ENCODE measurements around the gene STK39. TPM values are rescaled to one million over a fixed set of nuclear protein-coding genes. Genes with fewer than 3 reads are reported as not detected.

The STK39 gene
- polyA plus RNA-seq (2013, experiment 1 of 2), result 20.4 TPM
- polyA plus RNA-seq (2013, experiment 2 of 2), result 21.2 TPM

DNA sequence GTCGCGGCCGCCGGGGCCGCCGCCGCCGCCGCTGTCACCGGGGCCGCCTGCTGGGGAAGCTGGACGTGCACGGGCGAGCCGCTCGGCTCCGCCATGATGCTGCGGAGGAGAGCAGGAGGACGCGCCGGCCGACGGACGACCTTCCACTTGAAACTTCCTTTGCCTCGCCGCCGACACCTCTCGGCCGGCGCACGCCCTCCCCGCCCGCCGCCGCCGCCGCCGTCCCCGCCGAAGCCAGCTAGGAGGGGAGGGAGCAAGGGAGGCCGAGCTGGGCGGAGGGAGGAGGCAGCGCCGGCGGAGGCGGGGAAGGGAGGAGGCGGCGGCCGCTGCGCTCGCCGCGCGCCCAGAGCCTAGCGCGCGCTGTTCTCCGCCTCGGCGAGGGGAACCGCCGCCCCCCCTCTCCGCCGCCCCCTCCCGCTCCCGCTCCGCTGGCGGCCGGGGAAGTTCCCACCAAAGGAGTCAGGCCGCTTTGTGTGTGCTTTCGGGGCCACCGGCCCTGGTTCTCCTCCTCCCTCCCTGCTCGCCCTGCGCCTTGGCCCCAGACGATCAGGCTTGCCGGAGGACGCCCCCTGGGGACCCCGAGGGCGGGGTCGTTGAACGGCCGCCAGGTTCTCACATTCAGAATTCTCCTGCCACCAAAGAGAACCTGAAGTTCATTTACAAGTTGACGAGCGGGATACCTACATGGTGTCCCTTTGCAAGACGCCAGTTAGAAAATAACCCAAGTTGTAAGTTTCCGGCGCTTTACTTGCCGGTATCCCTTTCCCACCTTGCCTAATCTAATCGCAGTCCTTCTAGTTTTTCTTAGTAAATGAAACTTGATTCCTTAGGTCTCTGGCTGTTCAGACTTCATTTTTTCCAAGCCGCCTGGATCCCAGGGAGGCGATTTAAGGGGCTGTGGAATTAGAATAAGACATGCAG lies at the start of gene STK39:
Gene STK39 (minus strand): TSS at position 255 of the 921 bp plus-strand sequence. CDS start 160 bp downstream, at position 95.
- H4K8ac ChIP-seq (ENCODE audit: low read depth, low read length), result peak within 1 kb of the TSS; percentile 68

GRCh38 chr2:168295051-168295450 lies 47.7 kb upstream of the STK39 start:
- no peak overlapping the region for H4K5ac ChIP-seq (ENCODE audit: low read length)
- no peaks in the 10 kb centered on the region for H3K79me2 ChIP-seq (ENCODE audit: control insufficient read depth, insufficient read depth, low read length)
- no peaks in the 10 kb centered on the region for H3K27me3 ChIP-seq (ENCODE audit: insufficient read depth, low read length, poor library complexity)
- no peak overlapping the region for H3K4me3 ChIP-seq (ENCODE audit: low read length)
- no peaks in the 10 kb centered on the region for H3K4me1 ChIP-seq (ENCODE audit: control insufficient read depth, low read depth, low read length)
- H3K79me1 ChIP-seq (ENCODE audit: low read length), result no peaks in the 10 kb centered on the region
- H2BK15ac ChIP-seq (replicated peaks; ENCODE audit: low read depth), result no peak overlapping the region
- no peak overlapping the region for H3K56ac ChIP-seq (ENCODE audit: low read length)
- H2AK5ac ChIP-seq (ENCODE audit: low read length), result no peak overlapping the region
- H3K18ac ChIP-seq (ENCODE audit: low read length), result no peak overlapping the region
- no peak overlapping the region for H3K27ac ChIP-seq (ENCODE audit: low read depth, low read length)
- no peak overlapping the region for H3K9ac ChIP-seq (ENCODE audit: low read length)
- no peak overlapping the region for H2BK120ac ChIP-seq (ENCODE audit: low read depth, low read length)
- H3K36me3 ChIP-seq (ENCODE audit: control insufficient read depth, insufficient read depth, low read length), result no peaks in the 10 kb centered on the region
- DNase-seq, result no peak
- H3K23ac ChIP-seq (ENCODE audit: low read length), result no peak overlapping the region
- no peak overlapping the region for H4K8ac ChIP-seq (ENCODE audit: low read depth, low read length)
- H2BK5ac ChIP-seq (ENCODE audit: low read length), result no peak overlapping the region
- H3K4ac ChIP-seq (ENCODE audit: low read depth, low read length), result no peak overlapping the region
- no peak overlapping the region for H3K4me2 ChIP-seq (ENCODE audit: low read length)

More for the DNA sequence above, at the start of gene STK39:
- Histone ChIP-seq H2BK5ac (ENCODE audit: low read length) (peak within 1 kb of the TSS; percentile 62), H2AK5ac (ENCODE audit: low read length) (no peak within 1 kb of the TSS), H3K4me3 (ENCODE audit: low read length) (peak within 1 kb of the TSS; percentile 40), H3K36me3 (ENCODE audit: control insufficient read depth, insufficient read depth, low read length) (no peaks in the 10 kb centered on the region), H3K27ac (ENCODE audit: low read depth, low read length) (peak within 1 kb of the TSS; percentile 97), H3K9ac (ENCODE audit: low read length) (peak within 1 kb of the TSS; percentile 75), H2BK120ac (ENCODE audit: low read depth, low read length) (peak within 1 kb of the TSS; percentile 83), H3K4me2 (ENCODE audit: low read length) (peak within 1 kb of the TSS; percentile 44), H3K56ac (ENCODE audit: low read length) (peak within 1 kb of the TSS; percentile 88), H3K27me3 (ENCODE audit: insufficient read depth, low read length, poor library complexity) (peaks cover 2% of the 10 kb centered on the region), H3K23ac (ENCODE audit: low read length) (no peak within 1 kb of the TSS), H3K4ac (ENCODE audit: low read depth, low read length) (peak within 1 kb of the TSS; percentile 84), H3K79me2 (ENCODE audit: control insufficient read depth, insufficient read depth, low read length) (peaks cover 2% of the 10 kb centered on the region), H2BK15ac (replicated peaks; ENCODE audit: low read depth) (no peak within 1 kb of the TSS), H3K4me1 (ENCODE audit: control insufficient read depth, low read depth, low read length) (peaks cover 2% of the 10 kb centered on the region), H4K5ac (ENCODE audit: low read length) (peak within 1 kb of the TSS; percentile 25), H3K18ac (ENCODE audit: low read length) (peak within 1 kb of the TSS; percentile 82), H3K79me1 (ENCODE audit: low read length) (peaks cover 4% of the 10 kb centered on the region)
- DNase-seq, result peak; percentile 91
- no CpG with 5 or more reads among the region's 91 CpGs for WGBS (ENCODE audit: extremely low coverage, insufficient coverage, low lambda C conversion rate)

DNA sequence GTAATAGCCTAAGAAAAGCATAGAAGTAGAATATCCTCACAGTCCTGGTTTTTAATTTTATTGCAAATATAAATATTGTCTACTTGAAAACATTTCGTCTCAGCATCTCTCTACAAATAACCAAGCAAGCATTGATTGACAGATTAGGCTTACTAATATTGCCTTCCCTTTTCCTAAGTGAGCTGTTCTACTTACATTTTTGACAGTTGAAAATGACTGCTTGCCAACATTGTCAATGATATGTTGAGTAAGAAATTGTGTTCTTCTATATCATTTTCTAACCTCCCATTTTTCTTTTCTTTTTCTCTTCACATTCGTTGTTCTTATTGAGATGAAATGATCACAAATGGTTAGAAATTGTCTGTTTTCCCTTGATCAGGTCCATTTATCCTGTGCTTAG lies 47.0 kb upstream of the STK39 start:
- Histone ChIP-seq H4K8ac (ENCODE audit: low read depth, low read length) (no peak overlapping the region), H3K18ac (ENCODE audit: low read length) (no peak overlapping the region), H4K5ac (ENCODE audit: low read length) (no peak overlapping the region), H3K36me3 (ENCODE audit: control insufficient read depth, insufficient read depth, low read length) (no peaks in the 10 kb centered on the region), H3K4ac (ENCODE audit: low read depth, low read length) (no peak overlapping the region), H3K9ac (ENCODE audit: low read length) (no peak overlapping the region), H3K4me2 (ENCODE audit: low read length) (no peak overlapping the region), H2AK5ac (ENCODE audit: low read length) (no peak overlapping the region), H3K27me3 (ENCODE audit: insufficient read depth, low read length, poor library complexity) (no peaks in the 10 kb centered on the region), H3K79me1 (ENCODE audit: low read length) (no peaks in the 10 kb centered on the region), H3K56ac (ENCODE audit: low read length) (no peak overlapping the region), H2BK120ac (ENCODE audit: low read depth, low read length) (no peak overlapping the region), H3K4me3 (ENCODE audit: low read length) (no peak overlapping the region), H3K23ac (ENCODE audit: low read length) (no peak overlapping the region), H2BK15ac (replicated peaks; ENCODE audit: low read depth) (no peak overlapping the region), H3K4me1 (ENCODE audit: control insufficient read depth, low read depth, low read length) (no peaks in the 10 kb centered on the region), H3K79me2 (ENCODE audit: control insufficient read depth, insufficient read depth, low read length) (no peaks in the 10 kb centered on the region), H2BK5ac (ENCODE audit: low read length) (no peak overlapping the region), H3K27ac (ENCODE audit: low read depth, low read length) (no peak overlapping the region)
- no CpG with 5 or more reads among the region's 2 CpGs for WGBS (ENCODE audit: extremely low coverage, insufficient coverage, low lambda C conversion rate)
- no peak for DNase-seq

- WGBS (ENCODE audit: extremely low coverage, insufficient coverage, low lambda C conversion rate), result no CpG with 5 or more reads among the region's 4 CpGs
These were observed 46.4 kb upstream of the STK39 start for GRCh38 chr2:168293766-168294165.

DNA sequence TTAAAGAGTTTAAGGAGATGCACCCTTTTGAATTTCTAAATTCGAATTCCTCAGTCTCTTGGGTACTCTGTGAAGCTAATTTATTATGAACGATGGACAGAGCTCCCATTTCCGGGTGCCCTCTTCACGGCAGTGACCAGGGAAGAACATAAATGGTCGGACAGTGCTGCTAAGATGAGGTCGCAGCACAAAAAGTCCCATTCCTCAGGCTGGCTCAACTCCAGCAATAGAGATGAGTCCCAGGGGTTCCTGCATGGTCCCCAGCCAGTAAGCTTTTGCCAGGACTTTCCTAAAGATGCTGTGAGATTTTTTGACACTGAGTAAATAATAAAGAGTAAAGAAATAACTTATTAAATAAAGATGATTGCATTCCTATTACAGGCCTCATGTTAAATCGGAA lies 43.0 kb upstream of the STK39 start:
- no peak overlapping the region for H4K8ac ChIP-seq (ENCODE audit: low read depth, low read length)
- no peaks in the 10 kb centered on the region for H3K4me1 ChIP-seq (ENCODE audit: control insufficient read depth, low read depth, low read length)
- no peak overlapping the region for H3K18ac ChIP-seq (ENCODE audit: low read length)
- no peaks in the 10 kb centered on the region for H3K36me3 ChIP-seq (ENCODE audit: control insufficient read depth, insufficient read depth, low read length)
- H2BK5ac ChIP-seq (ENCODE audit: low read length), result no peak overlapping the region
- no peak overlapping the region for H2BK15ac ChIP-seq (replicated peaks; ENCODE audit: low read depth)
- no CpG with 5 or more reads among the region's 7 CpGs for WGBS (ENCODE audit: extremely low coverage, insufficient coverage, low lambda C conversion rate)
- H2BK120ac ChIP-seq (ENCODE audit: low read depth, low read length), result no peak overlapping the region
- no peak overlapping the region for H4K5ac ChIP-seq (ENCODE audit: low read length)
- no peak for DNase-seq
- no peaks in the 10 kb centered on the region for H3K79me2 ChIP-seq (ENCODE audit: control insufficient read depth, insufficient read depth, low read length)
- H3K4me3 ChIP-seq (ENCODE audit: low read length), result no peak overlapping the region
- no peaks in the 10 kb centered on the region for H3K27me3 ChIP-seq (ENCODE audit: insufficient read depth, low read length, poor library complexity)
- no peak overlapping the region for H3K56ac ChIP-seq (ENCODE audit: low read length)
- H3K4me2 ChIP-seq (ENCODE audit: low read length), result no peak overlapping the region
- H3K79me1 ChIP-seq (ENCODE audit: low read length), result no peaks in the 10 kb centered on the region
- H3K23ac ChIP-seq (ENCODE audit: low read length), result no peak overlapping the region
- H3K9ac ChIP-seq (ENCODE audit: low read length), result no peak overlapping the region
- no peak overlapping the region for H3K4ac ChIP-seq (ENCODE audit: low read depth, low read length)
- H2AK5ac ChIP-seq (ENCODE audit: low read length), result no peak overlapping the region
- H3K27ac ChIP-seq (ENCODE audit: low read depth, low read length), result no peak overlapping the region

More at GRCh38 chr2:168293766-168294165, 46.4 kb upstream of the STK39 start:
- Histone ChIP-seq H2BK15ac (replicated peaks; ENCODE audit: low read depth) (no peak overlapping the region), H3K36me3 (ENCODE audit: control insufficient read depth, insufficient read depth, low read length) (no peaks in the 10 kb centered on the region), H3K4me3 (ENCODE audit: low read length) (no peak overlapping the region), H4K5ac (ENCODE audit: low read length) (no peak overlapping the region), H2BK120ac (ENCODE audit: low read depth, low read length) (no peak overlapping the region), H3K4ac (ENCODE audit: low read depth, low read length) (no peak overlapping the region), H3K79me1 (ENCODE audit: low read length) (no peaks in the 10 kb centered on the region), H3K56ac (ENCODE audit: low read length) (no peak overlapping the region), H3K27ac (ENCODE audit: low read depth, low read length) (no peak overlapping the region), H3K4me2 (ENCODE audit: low read length) (no peak overlapping the region), H2AK5ac (ENCODE audit: low read length) (no peak overlapping the region), H2BK5ac (ENCODE audit: low read length) (no peak overlapping the region), H3K79me2 (ENCODE audit: control insufficient read depth, insufficient read depth, low read length) (no peaks in the 10 kb centered on the region), H3K27me3 (ENCODE audit: insufficient read depth, low read length, poor library complexity) (no peaks in the 10 kb centered on the region), H4K8ac (ENCODE audit: low read depth, low read length) (no peak overlapping the region), H3K23ac (ENCODE audit: low read length) (no peak overlapping the region), H3K4me1 (ENCODE audit: control insufficient read depth, low read depth, low read length) (no peaks in the 10 kb centered on the region), H3K18ac (ENCODE audit: low read length) (no peak overlapping the region), H3K9ac (ENCODE audit: low read length) (no peak overlapping the region)
- DNase-seq, result peak; percentile 53
